ENCODE measurements around the gene FSHR.

GRCh38 chr2:49108436-49108835 is 45.9 kb downstream of the FSHR start:
- TF ChIP-seq, protein P1, sequence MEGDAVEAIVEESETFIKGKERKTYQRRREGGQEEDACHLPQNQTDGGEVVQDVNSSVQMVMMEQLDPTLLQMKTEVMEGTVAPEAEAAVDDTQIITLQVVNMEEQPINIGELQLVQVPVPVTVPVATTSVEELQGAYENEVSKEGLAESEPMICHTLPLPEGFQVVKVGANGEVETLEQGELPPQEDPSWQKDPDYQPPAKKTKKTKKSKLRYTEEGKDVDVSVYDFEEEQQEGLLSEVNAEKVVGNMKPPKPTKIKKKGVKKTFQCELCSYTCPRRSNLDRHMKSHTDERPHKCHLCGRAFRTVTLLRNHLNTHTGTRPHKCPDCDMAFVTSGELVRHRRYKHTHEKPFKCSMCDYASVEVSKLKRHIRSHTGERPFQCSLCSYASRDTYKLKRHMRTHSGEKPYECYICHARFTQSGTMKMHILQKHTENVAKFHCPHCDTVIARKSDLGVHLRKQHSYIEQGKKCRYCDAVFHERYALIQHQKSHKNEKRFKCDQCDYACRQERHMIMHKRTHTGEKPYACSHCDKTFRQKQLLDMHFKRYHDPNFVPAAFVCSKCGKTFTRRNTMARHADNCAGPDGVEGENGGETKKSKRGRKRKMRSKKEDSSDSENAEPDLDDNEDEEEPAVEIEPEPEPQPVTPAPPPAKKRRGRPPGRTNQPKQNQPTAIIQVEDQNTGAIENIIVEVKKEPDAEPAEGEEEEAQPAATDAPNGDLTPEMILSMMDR (IDR thresholded peaks at IDR 0.05) = no peak
- TF ChIP-seq EP300 (IDR thresholded peaks at IDR 0.05) = no peak

All from sigmoid colon (tissue), 4 donors.